Endothelial cell of hepatic sinusoid (primary cell): ENCODE data around the gene DCTPP1.

Experiments used
- in situ Hi-C: cut with HindIII; loops from 2 replicates; pipeline ENCODE4 v1.10.0; 2017; ENCODE audit warnings: low sequenced_read_pairs

DCTPP1 gene

GRCh38 chr16:30447512-30448226 lies 17.8 kb upstream of the DCTPP1 start:
- in situ Hi-C loops, result no loop called here

- in situ Hi-C loops, result no loop called here
Measured at GRCh38 chr16:30446203-30446595, 16.4 kb upstream of the DCTPP1 start.

- in situ Hi-C loops, result no loop called here
Measured at GRCh38 chr16:30445408-30446202, 15.8 kb upstream of the DCTPP1 start, which contains the start of gene SEPHS2. Gene SEPHS2 (minus strand): TSS chr16:30445874. CDS start chr16:30445727, 147 bp downstream.

GRCh38 chr16:30445149-30445407 lies 15.2 kb upstream of the DCTPP1 start:
- in situ Hi-C loops, result no loop called here

- in situ Hi-C loops, result no loop called here
Measured at GRCh38 chr16:30444231-30445148, 14.7 kb upstream of the DCTPP1 start.

- in situ Hi-C loops, result no loop called here
Measured at GRCh38 chr16:30443631-30444030, 13.8 kb upstream of the DCTPP1 start.

- in situ Hi-C loops, result no loop called here
Measured at GRCh38 chr16:30439720-30440348, 10.0 kb upstream of the DCTPP1 start.

GRCh38 chr16:30438835-30439234 lies 9.0 kb upstream of the DCTPP1 start:
- in situ Hi-C loops, result no loop called here

- in situ Hi-C loops, result no loop called here
Measured at GRCh38 chr16:30437511-30438046, 7.7 kb upstream of the DCTPP1 start.

- in situ Hi-C loops, result no loop called here
Measured at GRCh38 chr16:30434852-30435251, 5.0 kb upstream of the DCTPP1 start.

- in situ Hi-C loops, result no loop called here
Measured at GRCh38 chr16:30430428-30430970, 669 bp upstream of the DCTPP1 start.

- in situ Hi-C loops, result loop anchor here (10.0 kb wide), 1 partner anchor 85 kb away; no protein-coding TSS in a partner anchor
Measured at GRCh38 chr16:30429418-30429677, 482 bp downstream of the DCTPP1 start.

GRCh38 chr16:30428055-30428454 lies 1.8 kb downstream of the DCTPP1 start:
- in situ Hi-C loops, result loop anchor here (10.0 kb wide), 1 partner anchor 87 kb away; no protein-coding TSS in a partner anchor

- in situ Hi-C loops, result loop anchor here (10.0 kb wide), 1 partner anchor 94 kb away; no protein-coding TSS in a partner anchor
Measured at GRCh38 chr16:30421010-30421409, 8.8 kb downstream of the DCTPP1 start.

GRCh38 chr16:30418350-30419181 lies 11.3 kb downstream of the DCTPP1 start:
- in situ Hi-C loops, result no loop called here

GRCh38 chr16:30417529-30418349 lies 12.1 kb downstream of the DCTPP1 start:
- in situ Hi-C loops, result no loop called here

GRCh38 chr16:30416624-30417528 lies 13.0 kb downstream of the DCTPP1 start:
- in situ Hi-C loops, result no loop called here
